Breast epithelium (tissue), 4 donors: ENCODE results near the gene ABCG2. TPM values are rescaled to one million over a fixed set of nuclear protein-coding genes. Genes with fewer than 3 reads are reported as not detected.

ENCODE experiments used
- DNase-seq, 2 donors: peaks; one replicate each; pipeline ENCODE4 v3.0.0-alpha.2; 2019; ENCODE audit warnings: low spot score in 2 of 2
- H3K27ac ChIP-seq, 2 donors: fragments of 200-600 bp; sonication (generic) in 1 of 2; one replicate each; pipeline ENCODE4 v1.5.1; 2016 to 2019; ENCODE audit warnings: mild to moderate bottlenecking in 1 of 2
- H3K27me3 ChIP-seq, 2 donors: fragments of 200-600 bp; sonication (generic) in 1 of 2; one replicate each; pipeline versions ENCODE4 v1.5.1 to v1.6.0; 2017 to 2019; ENCODE audit warnings: control low read depth in 1 of 2, mild to moderate bottlenecking in 1 of 2
- H3K36me3 ChIP-seq: fragments of 200-600 bp; one replicate; pipeline ENCODE4 v1.5.1; 2019
- H3K4me1 ChIP-seq, 2 donors: fragments of 200-600 bp; sonication (generic); one replicate each; pipeline ENCODE4 v1.5.1; 2016 to 2019; ENCODE audit warnings: control low read depth in 1 of 2
- H3K4me3 ChIP-seq, 3 donors: fragments of 200-600 bp; sonication (generic); 1 replicate in 2 of 3; 2 replicates in 1 of 3; pipeline ENCODE4 v1.5.1; 2016 to 2019; ENCODE audit warnings: mild to moderate bottlenecking in 3 of 3, moderate library complexity in 2 of 3
- H3K9me3 ChIP-seq, 2 donors: fragments of 200-600 bp; sonication (generic) in 1 of 2; one replicate each; pipeline ENCODE4 v1.5.1; 2016 to 2019; ENCODE audit warnings: control low read depth in 1 of 2
- CTCF ChIP-seq, 3 donors: fragments of 450-650 bp; IDR thresholded peaks; one replicate each; pipeline ENCODE4 v1.5.1; 2016 to 2017; ENCODE audit warnings: antibody characterized with exemption in 3 of 3, mild to moderate bottlenecking in 3 of 3, moderate library complexity in 3 of 3
- POLR2A ChIP-seq: fragments of 450-650 bp; IDR thresholded peaks from one replicate; pipeline ENCODE4 v1.6.1; 2016; ENCODE audit warnings: antibody characterized with exemption, mild to moderate bottlenecking, moderate library complexity
- POLR2AphosphoS5 ChIP-seq, 3 donors: sonication (generic); formaldehyde crosslinking; IDR thresholded peaks; one replicate each; pipeline ENCODE4 v1.6.1; 2017; ENCODE audit warnings: antibody characterized with exemption in 3 of 3
- intact Hi-C: fragments of 100-400 bp; cut with DNase I; formaldehyde crosslinking; loops from one replicate; pipeline ENCODE4 v1.15.1; 2023; ENCODE audit warnings: low total_unique reads
- total RNA-seq, 3 donors: library from RNA; depleted of rRNA; stranded (reverse); fragments of >200 nt; gene quantifications; one replicate each; pipeline ENCODE4 v1.1.0, GENCODE V29; 2016

ABCG2 gene
- total RNA-seq, 3 donors from 2014 or later, result 2.6 to 8.6 (median 6.9) TPM

GRCh38 chr4:88189881-88190585 lies 31.6 kb upstream of the ABCG2 start:
- no peak for TF ChIP-seq POLR2A
- TF ChIP-seq CTCF (IDR thresholded peaks at IDR 0.05), result no peak
- TF ChIP-seq POLR2AphosphoS5 (IDR thresholded peaks at IDR 0.05), result no peak
- Histone ChIP-seq H3K4me3 (no peak overlapping the region), H3K9me3 (no peaks in the 10 kb centered on the region), H3K27me3 (no peaks in the 10 kb centered on the region), H3K36me3 (no peaks in the 10 kb centered on the region), H3K27ac (no peak overlapping the region), H3K4me1 (no peaks in the 10 kb centered on the region)
- DNase-seq, result no peak
- intact Hi-C loops, result no loop called here

- no peak for DNase-seq
- no peaks in the 10 kb centered on the region for H3K4me1 ChIP-seq
- TF ChIP-seq POLR2AphosphoS5 (IDR thresholded peaks at IDR 0.05), result no peak
- TF ChIP-seq CTCF (IDR thresholded peaks at IDR 0.05), result no peak
- no peak for TF ChIP-seq POLR2A
- no peaks in the 10 kb centered on the region for H3K27me3 ChIP-seq
- H3K4me3 ChIP-seq, result no peak overlapping the region
- H3K36me3 ChIP-seq, result no peaks in the 10 kb centered on the region
- intact Hi-C loops, result no loop called here
- no peak overlapping the region for H3K27ac ChIP-seq
- no peaks in the 10 kb centered on the region for H3K9me3 ChIP-seq
Measured at GRCh38 chr4:88189418-88189738, 30.9 kb upstream of the ABCG2 start.

GRCh38 chr4:88188738-88189417 lies 30.4 kb upstream of the ABCG2 start:
- no peaks in the 10 kb centered on the region for H3K27me3 ChIP-seq
- no peaks in the 10 kb centered on the region for H3K36me3 ChIP-seq
- no peak overlapping the region for H3K27ac ChIP-seq
- H3K4me1 ChIP-seq, result no peaks in the 10 kb centered on the region
- TF ChIP-seq POLR2AphosphoS5 (IDR thresholded peaks at IDR 0.05) (no peak), CTCF (IDR thresholded peaks at IDR 0.05) (no peak), POLR2A (no peak)
- H3K4me3 ChIP-seq, result no peak overlapping the region
- intact Hi-C loops, result no loop called here
- H3K9me3 ChIP-seq, result no peaks in the 10 kb centered on the region
- DNase-seq, result no peak

GRCh38 chr4:88187766-88188165 lies 29.3 kb upstream of the ABCG2 start:
- TF ChIP-seq POLR2AphosphoS5 (IDR thresholded peaks at IDR 0.05) (no peak), CTCF (IDR thresholded peaks at IDR 0.05) (no peak), POLR2A (no peak)
- no peak for DNase-seq
- Histone ChIP-seq H3K4me1 (no peaks in the 10 kb centered on the region), H3K27me3 (no peaks in the 10 kb centered on the region), H3K4me3 (no peak overlapping the region), H3K9me3 (no peaks in the 10 kb centered on the region), H3K36me3 (no peaks in the 10 kb centered on the region), H3K27ac (no peak overlapping the region)
- intact Hi-C loops, result no loop called here

- Histone ChIP-seq H3K36me3 (no peaks in the 10 kb centered on the region), H3K4me1 (no peaks in the 10 kb centered on the region), H3K9me3 (no peaks in the 10 kb centered on the region), H3K27ac (no peak overlapping the region), H3K27me3 (no peaks in the 10 kb centered on the region), H3K4me3 (no peak overlapping the region)
- DNase-seq, result no peak
- intact Hi-C loops, result no loop called here
- TF ChIP-seq POLR2AphosphoS5 (IDR thresholded peaks at IDR 0.05), result no peak
- no peak for TF ChIP-seq CTCF (IDR thresholded peaks at IDR 0.05)
- no peak for TF ChIP-seq POLR2A
Measured at GRCh38 chr4:88185906-88186305, 27.5 kb upstream of the ABCG2 start.
